Body of pancreas (tissue), 4 donors: Measurements from ENCODE around the gene MAN1B1.
A peak's percentile ranks its signal among the peaks of the same experiment; 100 is the strongest.

Experiments
- POLR2A ChIP-seq, 3 donors: fragments of 450-650 bp; IDR thresholded peaks; one replicate each; pipeline ENCODE4 v1.6.1; 2016; ENCODE audit warnings: antibody characterized with exemption in 3 of 3, mild to moderate bottlenecking in 2 of 3
- TF ChIP-seq, protein P1 (sequence below), 7 experiments: fragments of 450-650 bp in 4 of 7; fragments of 200-600 bp in 3 of 7; sonication (generic) in 3 of 7; IDR thresholded peaks; one replicate each; pipeline ENCODE4 v1.5.1; 2016 to 2019; ENCODE audit warnings: antibody characterized with exemption in 7 of 7

- peak; percentile 73 to 86 (median 84) for TF ChIP-seq POLR2A (IDR thresholded peaks at IDR 0.05)
- TF ChIP-seq, protein P1, sequence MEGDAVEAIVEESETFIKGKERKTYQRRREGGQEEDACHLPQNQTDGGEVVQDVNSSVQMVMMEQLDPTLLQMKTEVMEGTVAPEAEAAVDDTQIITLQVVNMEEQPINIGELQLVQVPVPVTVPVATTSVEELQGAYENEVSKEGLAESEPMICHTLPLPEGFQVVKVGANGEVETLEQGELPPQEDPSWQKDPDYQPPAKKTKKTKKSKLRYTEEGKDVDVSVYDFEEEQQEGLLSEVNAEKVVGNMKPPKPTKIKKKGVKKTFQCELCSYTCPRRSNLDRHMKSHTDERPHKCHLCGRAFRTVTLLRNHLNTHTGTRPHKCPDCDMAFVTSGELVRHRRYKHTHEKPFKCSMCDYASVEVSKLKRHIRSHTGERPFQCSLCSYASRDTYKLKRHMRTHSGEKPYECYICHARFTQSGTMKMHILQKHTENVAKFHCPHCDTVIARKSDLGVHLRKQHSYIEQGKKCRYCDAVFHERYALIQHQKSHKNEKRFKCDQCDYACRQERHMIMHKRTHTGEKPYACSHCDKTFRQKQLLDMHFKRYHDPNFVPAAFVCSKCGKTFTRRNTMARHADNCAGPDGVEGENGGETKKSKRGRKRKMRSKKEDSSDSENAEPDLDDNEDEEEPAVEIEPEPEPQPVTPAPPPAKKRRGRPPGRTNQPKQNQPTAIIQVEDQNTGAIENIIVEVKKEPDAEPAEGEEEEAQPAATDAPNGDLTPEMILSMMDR (IDR thresholded peaks at IDR 0.05), result peak in 3 of 7 experiments; percentile 0 to 14 (median 4)
These were observed at the start of gene MAN1B1 for GRCh38 chr9:137086531-137087408.
